Vagina (tissue), 2 donors: ENCODE results near the gene OR2W1. TPM values are rescaled to one million over a fixed set of nuclear protein-coding genes. Genes with fewer than 3 reads are reported as not detected.

Source experiments
- DNase-seq, 2 donors: peaks; one replicate each; pipeline ENCODE4 v3.0.0-alpha.2; 2017; ENCODE audit errors: extremely low spot score in 2 of 2
- H3K27ac ChIP-seq: fragments of 200-600 bp; sonication (generic); one replicate; pipeline ENCODE4 v1.5.1; 2019
- H3K27me3 ChIP-seq: fragments of 200-600 bp; sonication (generic); one replicate; pipeline ENCODE4 v1.5.1; 2019
- H3K36me3 ChIP-seq, 2 donors: fragments of 200-600 bp; sonication (generic); one replicate each; pipeline ENCODE4 v1.5.1; 2017 to 2019
- H3K4me1 ChIP-seq: fragments of 200-600 bp; sonication (generic); one replicate; pipeline ENCODE4 v1.5.1; 2019
- H3K4me3 ChIP-seq, 2 donors: fragments of 200-600 bp; sonication (generic); 1 replicate in 1 of 2; 2 replicates in 1 of 2; pipeline ENCODE4 v1.5.1; 2016 to 2019
- H3K9me3 ChIP-seq: fragments of 200-600 bp; sonication (generic); one replicate; pipeline ENCODE4 v1.5.1; 2019
- POLR2A ChIP-seq, 2 donors: fragments of 450-650 bp; IDR thresholded peaks; one replicate each; pipeline ENCODE4 v1.6.1; 2017; ENCODE audit warnings: antibody characterized with exemption in 2 of 2, mild to moderate bottlenecking in 2 of 2, moderate library complexity in 2 of 2
- POLR2AphosphoS5 ChIP-seq, 2 donors: sonication (generic); formaldehyde crosslinking; IDR thresholded peaks; one replicate each; pipeline ENCODE4 v1.9.0; 2017; ENCODE audit warnings: antibody characterized with exemption in 2 of 2, mild to moderate bottlenecking in 2 of 2, low read depth in 1 of 2; ENCODE audit not compliant: insufficient read depth in 1 of 2
- intact Hi-C: fragments of 100-400 bp; cut with DNase I; formaldehyde crosslinking; loops from one replicate; pipeline ENCODE4 v1.15.1; 2023
- total RNA-seq: library from RNA; depleted of rRNA; stranded (reverse); fragments of >200 nt; gene quantifications from one replicate; pipeline ENCODE4 v1.2.3, GENCODE V29; 2016
- TF ChIP-seq, protein P1 (sequence below), 3 experiments: fragments of 450-650 bp in 2 of 3; fragments of 200-600 bp in 1 of 3; sonication (generic) in 1 of 3; IDR thresholded peaks; one replicate each; pipeline ENCODE4 v1.5.1; 2017 to 2019; ENCODE audit warnings: antibody characterized with exemption in 3 of 3, mild to moderate bottlenecking in 2 of 3, moderate library complexity in 2 of 3

The OR2W1 gene
- total RNA-seq, 1 donor from 2014 or later, result not detected

DNA sequence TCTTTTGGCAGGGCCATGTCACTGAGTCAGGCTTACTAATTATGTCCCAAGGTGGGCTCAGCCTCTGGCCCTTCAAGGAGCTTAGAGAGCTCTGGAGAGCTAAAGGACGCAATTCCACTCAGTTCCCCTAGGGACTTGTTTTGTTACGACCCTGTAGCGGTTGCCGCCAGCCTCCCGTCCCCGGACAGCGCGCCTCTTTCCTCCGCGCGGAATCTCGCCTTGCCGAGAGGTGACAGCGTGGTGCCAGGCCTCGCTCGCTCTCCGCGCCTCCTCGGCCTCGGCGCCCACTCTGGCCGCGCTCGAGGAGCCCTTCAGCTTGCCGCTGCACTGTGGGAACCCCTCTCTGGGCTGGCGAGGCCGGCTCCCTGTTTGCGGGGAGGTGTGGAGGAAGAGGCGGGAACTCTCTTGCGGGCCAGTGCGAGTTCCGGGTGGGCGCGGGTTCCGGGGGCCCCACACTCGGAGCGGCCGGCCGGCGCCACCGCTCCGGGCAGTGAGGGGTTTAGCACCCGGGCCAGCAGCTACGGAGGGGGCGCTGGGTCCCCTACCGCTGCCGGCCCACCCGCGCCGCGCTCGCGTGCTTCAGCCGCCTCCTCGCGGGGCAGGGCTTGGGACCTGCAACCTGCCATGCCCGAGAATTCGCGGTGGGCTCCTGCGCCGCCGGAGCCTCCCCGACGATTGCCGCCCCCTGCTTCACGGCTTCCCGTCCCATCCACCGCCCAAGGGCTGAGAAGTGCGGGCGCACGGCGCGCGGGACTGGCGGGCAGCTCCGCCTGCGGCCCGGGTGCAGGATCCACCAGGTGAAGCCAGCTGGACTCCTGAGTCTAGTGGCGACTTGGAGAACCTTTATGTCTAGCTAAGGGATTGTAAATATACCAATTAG, 30.0 kb downstream of the OR2W1 start:
- Histone ChIP-seq H3K27me3 (no peaks in the 10 kb centered on the region), H3K36me3 (no peaks in the 10 kb centered on the region), H3K9me3 (no peaks in the 10 kb centered on the region), H3K4me1 (peaks cover 15% of the 10 kb centered on the region), H3K27ac (no peak overlapping the region), H3K4me3 (peak overlapping the region in 1 of 2 donors; percentile 27)
- no peak for DNase-seq
- intact Hi-C loops, result loop anchor here (5.0 kb wide), 2 partner anchors 178 to 328 kb away; no protein-coding TSS in a partner anchor
- no peak for TF ChIP-seq POLR2A (IDR thresholded peaks at IDR 0.05)
- TF ChIP-seq, protein P1, sequence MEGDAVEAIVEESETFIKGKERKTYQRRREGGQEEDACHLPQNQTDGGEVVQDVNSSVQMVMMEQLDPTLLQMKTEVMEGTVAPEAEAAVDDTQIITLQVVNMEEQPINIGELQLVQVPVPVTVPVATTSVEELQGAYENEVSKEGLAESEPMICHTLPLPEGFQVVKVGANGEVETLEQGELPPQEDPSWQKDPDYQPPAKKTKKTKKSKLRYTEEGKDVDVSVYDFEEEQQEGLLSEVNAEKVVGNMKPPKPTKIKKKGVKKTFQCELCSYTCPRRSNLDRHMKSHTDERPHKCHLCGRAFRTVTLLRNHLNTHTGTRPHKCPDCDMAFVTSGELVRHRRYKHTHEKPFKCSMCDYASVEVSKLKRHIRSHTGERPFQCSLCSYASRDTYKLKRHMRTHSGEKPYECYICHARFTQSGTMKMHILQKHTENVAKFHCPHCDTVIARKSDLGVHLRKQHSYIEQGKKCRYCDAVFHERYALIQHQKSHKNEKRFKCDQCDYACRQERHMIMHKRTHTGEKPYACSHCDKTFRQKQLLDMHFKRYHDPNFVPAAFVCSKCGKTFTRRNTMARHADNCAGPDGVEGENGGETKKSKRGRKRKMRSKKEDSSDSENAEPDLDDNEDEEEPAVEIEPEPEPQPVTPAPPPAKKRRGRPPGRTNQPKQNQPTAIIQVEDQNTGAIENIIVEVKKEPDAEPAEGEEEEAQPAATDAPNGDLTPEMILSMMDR (IDR thresholded peaks at IDR 0.05), result no peak
- TF ChIP-seq POLR2AphosphoS5 (IDR thresholded peaks at IDR 0.05; ENCODE audit: insufficient read depth in 1 of 2, low read depth in 1 of 2), result no peak

GRCh38 chr6:29011276-29011734, 33.7 kb downstream of the OR2W1 start:
- DNase-seq, result no peak

DNA sequence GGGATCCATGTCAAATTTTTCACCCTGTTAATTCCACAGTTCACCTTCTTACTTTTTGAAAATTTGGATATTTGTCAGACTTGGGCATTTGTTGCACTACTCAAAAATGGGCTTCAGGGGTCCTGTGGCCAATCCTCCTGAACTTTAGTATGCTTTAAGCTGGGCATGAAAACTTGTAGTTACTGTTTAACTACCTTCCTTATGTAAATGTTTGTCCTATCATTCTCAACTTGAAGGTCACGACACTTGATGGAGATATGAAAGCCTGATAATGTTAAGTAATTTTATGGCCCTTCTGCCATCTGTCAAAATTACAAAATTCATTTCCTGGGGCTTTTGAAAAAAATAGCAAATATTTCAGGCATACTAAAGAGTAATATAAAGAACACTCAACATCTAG, 35.6 kb downstream of the OR2W1 start:
- H3K9me3 ChIP-seq, result no peaks in the 10 kb centered on the region
- intact Hi-C loops, result no loop called here
- H3K4me1 ChIP-seq, result peaks cover 12% of the 10 kb centered on the region
- no peak for DNase-seq
- no peaks in the 10 kb centered on the region for H3K27me3 ChIP-seq
- H3K36me3 ChIP-seq, result no peaks in the 10 kb centered on the region
- TF ChIP-seq, protein P1 (IDR thresholded peaks at IDR 0.05), result no peak
- TF ChIP-seq POLR2A (IDR thresholded peaks at IDR 0.05) (no peak), POLR2AphosphoS5 (IDR thresholded peaks at IDR 0.05; ENCODE audit: insufficient read depth in 1 of 2, low read depth in 1 of 2) (no peak)
- no peak overlapping the region for H3K27ac ChIP-seq
- H3K4me3 ChIP-seq, result no peak overlapping the region

More at GRCh38 chr6:29011276-29011734, 33.7 kb downstream of the OR2W1 start:
- Histone ChIP-seq H3K9me3 (no peaks in the 10 kb centered on the region), H3K36me3 (no peaks in the 10 kb centered on the region), H3K4me3 (peak overlapping the region; percentile 47 to 51), H3K27me3 (no peaks in the 10 kb centered on the region), H3K27ac (no peak overlapping the region), H3K4me1 (peaks cover 12% of the 10 kb centered on the region)
- TF ChIP-seq POLR2AphosphoS5 (IDR thresholded peaks at IDR 0.05; ENCODE audit: insufficient read depth in 1 of 2, low read depth in 1 of 2) (no peak), POLR2A (IDR thresholded peaks at IDR 0.05) (no peak)
- TF ChIP-seq, protein P1 (IDR thresholded peaks at IDR 0.05), result no peak
- intact Hi-C loops, result no loop called here

GRCh38 chr6:29008089-29008488, 36.9 kb downstream of the OR2W1 start:
- H3K36me3 ChIP-seq, result no peaks in the 10 kb centered on the region
- H3K27me3 ChIP-seq, result no peaks in the 10 kb centered on the region
- peaks cover 12% of the 10 kb centered on the region for H3K4me1 ChIP-seq
- no peak for DNase-seq
- no peak overlapping the region for H3K27ac ChIP-seq
- intact Hi-C loops, result no loop called here
- H3K4me3 ChIP-seq, result no peak overlapping the region
- H3K9me3 ChIP-seq, result no peaks in the 10 kb centered on the region
- TF ChIP-seq POLR2A (IDR thresholded peaks at IDR 0.05) (no peak), POLR2AphosphoS5 (IDR thresholded peaks at IDR 0.05; ENCODE audit: insufficient read depth in 1 of 2, low read depth in 1 of 2) (no peak)
- TF ChIP-seq, protein P1 (IDR thresholded peaks at IDR 0.05), result no peak
